DND-41 (cell line): ENCODE measurements around the gene APOBR.

Source experiments
- ATAC-seq: fragments of 200-7000 bp; cut with Tn5 transposase; 3 replicates; pipeline ENCODE4 v1.9.1; 2021; ENCODE audit warnings: low read depth; ENCODE audit not compliant: insufficient read depth
- DNase-seq: peaks from one replicate; pipeline ENCODE4 v3.0.0-alpha.2; 2020
- H2AFZ ChIP-seq: 2 replicates; pipeline ENCODE4 v1.6.0; 2012; ENCODE audit warnings: low read depth, low read length
- H3K27ac ChIP-seq: 2 replicates; pipeline ENCODE4 v1.5.1; 2012; ENCODE audit warnings: low read length, inconsistent platforms
- H3K27me3 ChIP-seq: fragments of 200-600 bp; sonication (generic); 2 replicates; pipeline ENCODE4 v1.6.0; 2012; ENCODE audit warnings: low read length, mild to moderate bottlenecking, inconsistent platforms; ENCODE audit not compliant: insufficient read depth, poor library complexity
- H3K36me3 ChIP-seq: 2 replicates; pipeline ENCODE4 v1.5.1; 2012; ENCODE audit warnings: low read length, inconsistent platforms; ENCODE audit not compliant: insufficient read depth
- H3K4me1 ChIP-seq: 2 replicates; pipeline ENCODE4 v1.5.1; 2012; ENCODE audit warnings: mild to moderate bottlenecking, low read length; ENCODE audit not compliant: insufficient read depth
- H3K4me2 ChIP-seq: 2 replicates; pipeline ENCODE4 v1.6.0; 2012; ENCODE audit warnings: mild to moderate bottlenecking, moderate library complexity, low read length, inconsistent platforms; ENCODE audit not compliant: insufficient read depth
- H3K4me3 ChIP-seq, 2 experiments: fragments of 200-600 bp in 1 of 2; shearing (Covaris generic) in 1 of 2; 2 replicates each; pipeline ENCODE4 v1.5.1; 2012 to 2016; ENCODE audit warnings: inconsistent platforms in 2 of 2, low read length in 2 of 2, mild to moderate bottlenecking in 2 of 2, low read depth in 1 of 2, moderate library complexity in 1 of 2
- H3K79me2 ChIP-seq: 2 replicates; pipeline ENCODE4 v1.6.0; 2012; ENCODE audit warnings: low read length, inconsistent platforms; ENCODE audit not compliant: insufficient read depth
- H3K9ac ChIP-seq: 2 replicates; pipeline ENCODE4 v1.6.0; 2012; ENCODE audit warnings: low read depth, mild to moderate bottlenecking, inconsistent platforms, low read length, moderate library complexity
- H3K9me3 ChIP-seq: 2 replicates; pipeline ENCODE4 v1.5.1; 2012; ENCODE audit warnings: low read length, moderate library complexity, mild to moderate bottlenecking, inconsistent platforms; ENCODE audit not compliant: insufficient read depth, severe bottlenecking
- H4K20me1 ChIP-seq: 2 replicates; pipeline ENCODE4 v1.6.0; 2012; ENCODE audit warnings: low read length; ENCODE audit not compliant: insufficient read depth
- EZH2 ChIP-seq: IDR thresholded peaks from 3 replicates; pipeline ENCODE4 v1.6.1; 2012; ENCODE audit warnings: borderline replicate concordance, low read depth, mild to moderate bottlenecking, moderate library complexity, low read length, inconsistent platforms; ENCODE audit not compliant: severe bottlenecking
- TF ChIP-seq, protein P1 (sequence below): IDR thresholded peaks from 2 replicates; pipeline ENCODE4 v1.5.1; 2012; ENCODE audit warnings: borderline replicate concordance, low read length, moderate library complexity, mild to moderate bottlenecking; ENCODE audit not compliant: poor library complexity, severe bottlenecking; ENCODE audit errors: extremely low read depth

The APOBR gene

DNA sequence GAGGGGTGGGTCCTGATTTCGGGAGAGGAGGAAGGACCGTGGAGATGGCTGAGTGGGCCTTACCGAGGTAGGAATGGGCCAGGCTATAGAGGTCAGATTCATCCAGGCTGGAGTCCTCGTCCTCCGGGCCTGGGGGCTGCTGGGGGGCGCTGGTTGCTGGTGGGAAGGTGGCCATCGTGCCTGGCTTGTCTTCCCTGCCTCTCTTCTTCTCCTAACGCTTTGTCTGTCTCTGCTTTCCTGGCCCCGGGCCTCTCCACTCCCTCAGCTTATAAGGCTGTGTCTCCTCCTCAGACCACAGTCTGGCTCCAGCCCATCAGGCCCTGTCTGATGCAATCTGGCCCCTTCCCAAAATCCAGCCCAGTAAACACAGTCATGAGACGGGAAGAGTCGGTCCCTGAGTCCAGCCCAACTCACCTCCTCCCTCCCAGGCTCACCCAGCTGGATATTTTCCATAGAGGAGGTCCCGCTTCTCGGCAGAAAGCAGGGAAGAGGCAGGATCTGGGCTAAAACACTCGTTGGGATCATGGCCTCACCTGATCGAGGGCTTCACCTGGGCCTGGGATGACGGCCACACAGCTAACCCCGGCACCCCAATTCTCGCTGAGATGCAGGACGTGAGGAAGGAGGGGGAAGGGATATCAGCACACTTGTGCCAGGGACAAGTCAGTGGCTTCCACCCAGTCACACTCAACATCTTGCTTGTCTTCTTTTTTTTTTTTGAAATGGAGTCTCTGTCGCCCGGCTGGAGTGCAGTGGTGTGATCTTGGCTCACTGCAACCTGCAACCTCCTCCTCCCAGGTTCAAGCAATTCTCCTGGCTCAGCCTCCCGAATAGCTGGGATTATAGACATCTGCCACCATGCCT lies 44.5 kb downstream of the APOBR start, which contains the start of gene NUPR1:
Gene NUPR1, minus strand, starts transcription at position 242 of the 864 bp plus-strand sequence. Its CDS starts 67 bp downstream, at position 175.
- Histone ChIP-seq H3K36me3 (no peaks in the 10 kb centered on the region), H3K4me3 (no peak within 1 kb of the TSS), H3K9me3 (no peaks in the 10 kb centered on the region), H3K79me2 (no peaks in the 10 kb centered on the region), H2AFZ (no peak within 1 kb of the TSS), H3K27me3 (no peaks in the 10 kb centered on the region), H3K4me1 (no peaks in the 10 kb centered on the region), H4K20me1 (no peaks in the 10 kb centered on the region), H3K4me2 (no peak within 1 kb of the TSS), H3K27ac (no peak within 1 kb of the TSS), H3K9ac (no peak within 1 kb of the TSS)
- ATAC-seq (no peak), DNase-seq (no peak)
- TF ChIP-seq EZH2, result no peak
- TF ChIP-seq, protein P1, sequence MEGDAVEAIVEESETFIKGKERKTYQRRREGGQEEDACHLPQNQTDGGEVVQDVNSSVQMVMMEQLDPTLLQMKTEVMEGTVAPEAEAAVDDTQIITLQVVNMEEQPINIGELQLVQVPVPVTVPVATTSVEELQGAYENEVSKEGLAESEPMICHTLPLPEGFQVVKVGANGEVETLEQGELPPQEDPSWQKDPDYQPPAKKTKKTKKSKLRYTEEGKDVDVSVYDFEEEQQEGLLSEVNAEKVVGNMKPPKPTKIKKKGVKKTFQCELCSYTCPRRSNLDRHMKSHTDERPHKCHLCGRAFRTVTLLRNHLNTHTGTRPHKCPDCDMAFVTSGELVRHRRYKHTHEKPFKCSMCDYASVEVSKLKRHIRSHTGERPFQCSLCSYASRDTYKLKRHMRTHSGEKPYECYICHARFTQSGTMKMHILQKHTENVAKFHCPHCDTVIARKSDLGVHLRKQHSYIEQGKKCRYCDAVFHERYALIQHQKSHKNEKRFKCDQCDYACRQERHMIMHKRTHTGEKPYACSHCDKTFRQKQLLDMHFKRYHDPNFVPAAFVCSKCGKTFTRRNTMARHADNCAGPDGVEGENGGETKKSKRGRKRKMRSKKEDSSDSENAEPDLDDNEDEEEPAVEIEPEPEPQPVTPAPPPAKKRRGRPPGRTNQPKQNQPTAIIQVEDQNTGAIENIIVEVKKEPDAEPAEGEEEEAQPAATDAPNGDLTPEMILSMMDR, result no peak

DNA sequence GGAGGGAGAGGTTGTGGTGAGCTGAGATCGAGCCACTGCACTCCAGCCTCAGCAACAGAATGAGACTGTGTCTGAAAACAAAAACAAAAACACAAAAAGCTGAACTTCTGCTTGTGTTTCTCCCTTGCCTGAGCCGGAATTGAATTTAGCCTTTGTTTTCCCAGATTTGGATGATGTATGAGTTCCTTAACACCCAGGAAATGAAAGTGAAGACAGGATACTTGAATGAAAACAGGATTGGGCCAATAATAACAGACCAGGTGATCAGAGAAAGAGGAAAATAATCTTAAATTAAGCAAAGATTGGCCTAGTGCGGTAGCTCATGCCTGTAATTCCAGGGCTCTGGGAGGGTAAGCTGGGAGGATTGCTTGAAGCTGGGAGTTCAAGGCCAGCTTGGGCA lies 45.9 kb downstream of the APOBR start:
- Histone ChIP-seq H3K4me1 (no peaks in the 10 kb centered on the region), H2AFZ (no peak overlapping the region; the same call in 1 of the 2 replicates), H3K36me3 (no peaks in the 10 kb centered on the region), H3K27me3 (no peaks in the 10 kb centered on the region), H3K9me3 (no peaks in the 10 kb centered on the region), H3K79me2 (no peaks in the 10 kb centered on the region), H3K27ac (no peak overlapping the region), H3K4me3 (no peak overlapping the region), H3K9ac (no peak overlapping the region), H3K4me2 (no peak overlapping the region), H4K20me1 (no peaks in the 10 kb centered on the region)
- DNase-seq, result no peak
- TF ChIP-seq EZH2, result no peak
- TF ChIP-seq, protein P1, result no peak
- no peak for ATAC-seq

DNA sequence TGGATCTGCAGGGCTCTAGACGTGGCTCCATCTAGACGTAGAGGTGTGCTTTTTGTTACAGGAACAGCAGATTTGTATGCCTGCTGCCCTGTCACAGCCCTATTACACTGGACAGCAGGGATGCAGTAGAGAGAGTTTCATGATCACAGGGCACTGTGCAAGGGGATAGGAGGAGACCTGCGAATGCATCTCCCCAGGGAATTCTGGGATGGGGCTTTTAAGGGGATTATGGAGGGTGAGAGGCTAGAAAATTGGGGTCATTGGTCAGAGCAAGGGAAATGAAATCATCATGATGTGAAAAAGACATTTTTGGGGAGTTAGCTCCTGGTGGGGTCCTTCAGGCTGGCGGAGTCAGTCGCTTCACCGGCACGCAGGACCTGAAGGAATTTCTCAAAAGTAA lies 48.2 kb downstream of the APOBR start:
- DNase-seq, result no peak
- Histone ChIP-seq H3K4me1 (no peaks in the 10 kb centered on the region), H3K9ac (no peak overlapping the region), H3K27me3 (no peaks in the 10 kb centered on the region), H3K79me2 (no peaks in the 10 kb centered on the region), H4K20me1 (no peaks in the 10 kb centered on the region), H3K27ac (no peak overlapping the region), H3K9me3 (no peaks in the 10 kb centered on the region), H3K4me3 (no peak overlapping the region), H3K4me2 (no peak overlapping the region), H3K36me3 (no peaks in the 10 kb centered on the region), H2AFZ (no peak overlapping the region)
- TF ChIP-seq, protein P1, result no peak
- no peak for TF ChIP-seq EZH2
- no peak for ATAC-seq
